ENCODE results near the gene WDR44. TPM values are rescaled to one million over a fixed set of nuclear protein-coding genes. Genes with fewer than 3 reads are reported as not detected.

The WDR44 gene
- total and polyA plus RNA-seq, 2 donors (not counting 1 experiment from before 2014, with no cell fraction given) = 4.1 to 24.4 TPM

- no peak overlapping the region for H3K4me3 ChIP-seq (ENCODE audit: control extremely low read depth in 1 of 5, extremely low read depth in 1 of 5, insufficient read depth in 1 of 5, low read depth in 2 of 5, low read length in 4 of 5)
- no peaks in the 10 kb centered on the region for H3K27me3 Mint-ChIP-seq
- H3K9me3 ChIP-seq (ENCODE audit: control extremely low read depth in 1 of 3, control insufficient read depth in 2 of 3, insufficient read depth in 1 of 3, low read length in 2 of 3) = no peaks in the 10 kb centered on the region
- TF ChIP-seq CTCF (IDR thresholded peaks at IDR 0.05) (no peak), EZH2 (IDR thresholded peaks at IDR 0.05; ENCODE audit: borderline replicate concordance, insufficient read depth, low read depth, low read length, poor library complexity, severe bottlenecking) (no peak)
- H3K27ac ChIP-seq (ENCODE audit: low read length in 2 of 2) = no peak overlapping the region
- ChIA-PET POLR2A (no interaction called here), CTCF (no interaction called here)
- H3K9ac ChIP-seq (ENCODE audit: low read length) = no peak overlapping the region
- H3K4me1 Mint-ChIP-seq = peaks cover 14% of the 10 kb centered on the region
- H3K4me1 ChIP-seq (ENCODE audit: control insufficient read depth in 2 of 2, insufficient read depth in 2 of 2, low read length in 2 of 2) = peaks cover 8 to 19% of the 10 kb centered on the region in 2 donors
- no peaks in the 10 kb centered on the region for H3K36me3 ChIP-seq (replicated peaks in 1 of 2; ENCODE audit: control extremely low read depth in 1 of 2, control insufficient read depth in 1 of 2, extremely low read depth in 1 of 2, insufficient read depth in 2 of 2, low read length in 1 of 2)
- no peak for ATAC-seq (ENCODE audit: low read depth)
- H3K27me3 ChIP-seq (replicated peaks in 1 of 4; ENCODE audit: control extremely low read depth in 1 of 4, control insufficient read depth in 3 of 4, insufficient read depth in 4 of 4, low read length in 3 of 4) = no peaks in the 10 kb centered on the region
- 95% methylated on average over 3 of the region's 3 CpGs for WGBS (ENCODE audit: insufficient coverage)
- H2AFZ ChIP-seq (ENCODE audit: insufficient read depth, low read depth, low read length, poor library complexity, severe bottlenecking) = no peak overlapping the region
- H3K9me3 Mint-ChIP-seq (ENCODE audit: insufficient read depth) = no peaks in the 10 kb centered on the region
- DNase-seq = no peak
- H3K79me2 ChIP-seq (ENCODE audit: control insufficient read depth, insufficient read depth, low read length) = peaks cover 16% of the 10 kb centered on the region
- H3K4me2 ChIP-seq (replicated peaks; ENCODE audit: low read depth, low read length, poor library complexity, severe bottlenecking) = no peak overlapping the region
- H3K4me3 Mint-ChIP-seq = no peak overlapping the region
- no peak overlapping the region for H3K27ac Mint-ChIP-seq
- H4K20me1 ChIP-seq (ENCODE audit: control insufficient read depth, insufficient read depth, low read length, poor library complexity, severe bottlenecking) = no peaks in the 10 kb centered on the region
- intact Hi-C loops (cut with micrococcal nuclease) = loop anchor here (10.0 kb wide), 1 partner anchor 112 kb away; no protein-coding TSS in a partner anchor
Measured at GRCh38 chrX:118493016-118493415, 147.1 kb downstream of the WDR44 start.

- WGBS (ENCODE audit: insufficient coverage) = no CpG with 5 or more reads among the region's 3 CpGs
- ChIA-PET CTCF (no interaction called here), POLR2A (no interaction called here)
- DNase-seq (no peak), ATAC-seq (ENCODE audit: low read depth) (no peak)
- H3K27me3 Mint-ChIP-seq = no peaks in the 10 kb centered on the region
- Histone ChIP-seq H3K9me3 (ENCODE audit: control extremely low read depth in 1 of 3, control insufficient read depth in 2 of 3, insufficient read depth in 1 of 3, low read length in 2 of 3) (no peaks in the 10 kb centered on the region), H3K79me2 (ENCODE audit: control insufficient read depth, insufficient read depth, low read length) (peaks cover 24% of the 10 kb centered on the region), H4K20me1 (ENCODE audit: control insufficient read depth, insufficient read depth, low read length, poor library complexity, severe bottlenecking) (no peaks in the 10 kb centered on the region), H2AFZ (ENCODE audit: insufficient read depth, low read depth, low read length, poor library complexity, severe bottlenecking) (no peak overlapping the region), H3K27me3 (replicated peaks in 1 of 4; ENCODE audit: control extremely low read depth in 1 of 4, control insufficient read depth in 3 of 4, insufficient read depth in 4 of 4, low read length in 3 of 4) (no peaks in the 10 kb centered on the region), H3K4me3 (ENCODE audit: control extremely low read depth in 1 of 5, extremely low read depth in 1 of 5, insufficient read depth in 1 of 5, low read depth in 2 of 5, low read length in 4 of 5) (no peak overlapping the region), H3K4me1 (ENCODE audit: control insufficient read depth in 2 of 2, insufficient read depth in 2 of 2, low read length in 2 of 2) (peaks cover 15 to 26% of the 10 kb centered on the region in 2 donors), H3K36me3 (replicated peaks in 1 of 2; ENCODE audit: control extremely low read depth in 1 of 2, control insufficient read depth in 1 of 2, extremely low read depth in 1 of 2, insufficient read depth in 2 of 2, low read length in 1 of 2) (no peaks in the 10 kb centered on the region), H3K27ac (ENCODE audit: low read length in 2 of 2) (no peak overlapping the region), H3K4me2 (replicated peaks; ENCODE audit: low read depth, low read length, poor library complexity, severe bottlenecking) (no peak overlapping the region), H3K9ac (ENCODE audit: low read length) (no peak overlapping the region)
- intact Hi-C loops (cut with micrococcal nuclease) = loop anchor here (10.0 kb wide), 1 partner anchor 111 kb away; no protein-coding TSS in a partner anchor
- H3K4me1 Mint-ChIP-seq = peaks cover 20% of the 10 kb centered on the region
- TF ChIP-seq CTCF (IDR thresholded peaks at IDR 0.05) = no peak
- TF ChIP-seq EZH2 (IDR thresholded peaks at IDR 0.05; ENCODE audit: borderline replicate concordance, insufficient read depth, low read depth, low read length, poor library complexity, severe bottlenecking) = no peak
- no peak overlapping the region for H3K4me3 Mint-ChIP-seq
- H3K9me3 Mint-ChIP-seq (ENCODE audit: insufficient read depth) = no peaks in the 10 kb centered on the region
- H3K27ac Mint-ChIP-seq = no peak overlapping the region
Measured at GRCh38 chrX:118493653-118494297, 147.9 kb downstream of the WDR44 start.
